Calu3 (cell line): Measurements from ENCODE around the gene HS6ST2. TPM values are rescaled to one million over a fixed set of nuclear protein-coding genes. Genes with fewer than 3 reads are reported as not detected.

ENCODE experiments used
- BruUV-seq: library from RNA; stranded (reverse); fragments of 400-500 nt; replicated peaks from 2 replicates; lab custom pipeline; 2021; lab: Mats Ljungman, UMichigan
- CTCF ChIA-PET: fragments of 300-600 bp; sonication (Branson Sonifier 250); formaldehyde crosslinking; loops from one replicate; lab custom pipeline; 2022; ENCODE audit warnings: antibody characterized with exemption; lab: Charles Lee
- DNase-seq: peaks from one replicate; pipeline ENCODE4 v3.0.0; 2022
- H3K27ac Mint-ChIP-seq: one replicate; pipeline ENCODE4 v1.8.0; 2022; ENCODE audit warnings: mixed read lengths; ENCODE audit not compliant: unreplicated experiment
- H3K27me3 Mint-ChIP-seq: one replicate; pipeline ENCODE4 v1.8.0; 2022; ENCODE audit warnings: mixed read lengths; ENCODE audit not compliant: unreplicated experiment
- H3K36me3 Mint-ChIP-seq: one replicate; pipeline ENCODE4 v1.8.0; 2022; ENCODE audit warnings: mild to moderate bottlenecking, moderate library complexity, mixed read lengths; ENCODE audit not compliant: insufficient read depth, unreplicated experiment
- H3K4me1 Mint-ChIP-seq: one replicate; pipeline ENCODE4 v1.8.0; 2022; ENCODE audit warnings: mild to moderate bottlenecking, low read depth, mixed read lengths; ENCODE audit not compliant: unreplicated experiment
- H3K4me3 Mint-ChIP-seq: one replicate; pipeline ENCODE4 v1.8.0; 2022; ENCODE audit warnings: mild to moderate bottlenecking, low read depth, moderate library complexity, mixed read lengths; ENCODE audit not compliant: unreplicated experiment
- H3K9me3 Mint-ChIP-seq: one replicate; pipeline ENCODE4 v1.8.0; 2022; ENCODE audit warnings: low read depth, mixed read lengths; ENCODE audit not compliant: unreplicated experiment
- CTCF ChIP-seq: fragments of 200-600 bp; IDR thresholded peaks from one replicate; pipeline ENCODE4 v1.8.0; 2022; ENCODE audit warnings: antibody characterized with exemption; ENCODE audit not compliant: unreplicated experiment
- intact Hi-C: fragments of 100-400 bp; cut with micrococcal nuclease; formaldehyde crosslinking; loops from one replicate; pipeline ENCODE4 v1.10.0; 2022; ENCODE audit not compliant: unreplicated experiment
- total RNA-seq: library from RNA; stranded (reverse); gene quantifications from 2 replicates; pipeline ENCODE4 v1.2.3, GENCODE V29; 2022

HS6ST2 gene
- total RNA-seq, 1 experiment from 2014 or later = 40.7 TPM

GRCh38 chrX:132837126-132837525 lies 121.3 kb downstream of the HS6ST2 start:
- intact Hi-C loops = no loop called here
- peak; percentile 20 for DNase-seq
- BruUV-seq = no TSS peak

GRCh38 chrX:132836471-132836870 lies 122.0 kb downstream of the HS6ST2 start:
- Mint-ChIP-seq H3K27me3 (no peaks in the 10 kb centered on the region), H3K4me3 (no peak overlapping the region), H3K36me3 (no peaks in the 10 kb centered on the region), H3K27ac (no peak overlapping the region), H3K9me3 (no peaks in the 10 kb centered on the region), H3K4me1 (peaks cover 6% of the 10 kb centered on the region)
- no TSS peak for BruUV-seq
- DNase-seq = no peak
- intact Hi-C loops = no loop called here
- CTCF ChIA-PET = no interaction called here
- no peak for TF ChIP-seq CTCF

More at GRCh38 chrX:132837126-132837525, 121.3 kb downstream of the HS6ST2 start:
- Mint-ChIP-seq H3K4me1 (peaks cover 6% of the 10 kb centered on the region), H3K9me3 (no peaks in the 10 kb centered on the region), H3K36me3 (no peaks in the 10 kb centered on the region), H3K27ac (no peak overlapping the region), H3K4me3 (no peak overlapping the region), H3K27me3 (no peaks in the 10 kb centered on the region)
- CTCF ChIA-PET = no interaction called here
- no peak for TF ChIP-seq CTCF

GRCh38 chrX:132834741-132835140 lies 123.7 kb downstream of the HS6ST2 start:
- H3K4me1 Mint-ChIP-seq = peaks cover 6% of the 10 kb centered on the region
- CTCF ChIA-PET = no interaction called here
- DNase-seq = no peak
- no peak overlapping the region for H3K27ac Mint-ChIP-seq
- no peaks in the 10 kb centered on the region for H3K27me3 Mint-ChIP-seq
- no peaks in the 10 kb centered on the region for H3K36me3 Mint-ChIP-seq
- no peaks in the 10 kb centered on the region for H3K9me3 Mint-ChIP-seq
- H3K4me3 Mint-ChIP-seq = no peak overlapping the region
- TF ChIP-seq CTCF = no peak
- BruUV-seq = no TSS peak
- intact Hi-C loops = no loop called here

- no peaks in the 10 kb centered on the region for H3K36me3 Mint-ChIP-seq
- TF ChIP-seq CTCF = no peak
- DNase-seq = no peak
- no peak overlapping the region for H3K4me3 Mint-ChIP-seq
- BruUV-seq = no TSS peak
- CTCF ChIA-PET = no interaction called here
- H3K27me3 Mint-ChIP-seq = no peaks in the 10 kb centered on the region
- H3K27ac Mint-ChIP-seq = no peak overlapping the region
- peaks cover 6% of the 10 kb centered on the region for H3K4me1 Mint-ChIP-seq
- intact Hi-C loops = no loop called here
- no peaks in the 10 kb centered on the region for H3K9me3 Mint-ChIP-seq
Measured at GRCh38 chrX:132834109-132834508, 124.3 kb downstream of the HS6ST2 start.
